Fibroblast of lung (primary cell): ENCODE data around the gene PHF20.

Experiments used
- EZH2 ChIP-seq: IDR thresholded peaks from 2 replicates; pipeline ENCODE4 v1.5.1; 2012; ENCODE audit warnings: low read length, control low read depth, mild to moderate bottlenecking; ENCODE audit errors: missing control alignments
- TF ChIP-seq, protein P1 (sequence below), 2 donors: IDR thresholded peaks in 1 of 2; conservative IDR thresholded peaks in 1 of 2; 1 replicate in 1 of 2; 2 replicates in 1 of 2; pipeline ENCODE4 v1.5.1; 2011 to 2012; ENCODE audit warnings: low read length in 2 of 2, control low read depth in 1 of 2, inconsistent platforms in 1 of 2, low read depth in 1 of 2, mild to moderate bottlenecking in 1 of 2

DNA sequence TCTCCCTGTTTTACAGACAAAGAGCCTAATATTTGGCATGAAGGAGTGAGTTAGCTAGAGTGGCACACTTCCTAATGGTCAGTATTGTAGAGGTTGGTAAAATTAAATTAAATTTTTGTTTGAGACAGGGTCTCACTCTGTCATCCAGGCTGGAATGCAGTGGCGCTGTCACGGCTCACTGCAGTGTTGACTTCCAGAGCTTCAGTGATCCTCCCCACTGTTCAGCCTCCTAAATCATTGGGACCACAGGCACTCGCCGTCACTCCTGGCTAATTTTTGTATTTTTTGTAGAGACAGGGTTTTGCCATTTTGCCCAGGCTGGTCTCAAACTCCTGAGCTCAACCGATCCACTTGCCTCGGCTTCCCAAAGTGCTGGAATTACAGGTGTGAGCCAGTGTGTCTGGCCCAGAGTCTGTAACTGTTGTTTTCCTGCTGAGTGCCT is 111.5 kb downstream of the PHF20 start:
- TF ChIP-seq, protein P1, sequence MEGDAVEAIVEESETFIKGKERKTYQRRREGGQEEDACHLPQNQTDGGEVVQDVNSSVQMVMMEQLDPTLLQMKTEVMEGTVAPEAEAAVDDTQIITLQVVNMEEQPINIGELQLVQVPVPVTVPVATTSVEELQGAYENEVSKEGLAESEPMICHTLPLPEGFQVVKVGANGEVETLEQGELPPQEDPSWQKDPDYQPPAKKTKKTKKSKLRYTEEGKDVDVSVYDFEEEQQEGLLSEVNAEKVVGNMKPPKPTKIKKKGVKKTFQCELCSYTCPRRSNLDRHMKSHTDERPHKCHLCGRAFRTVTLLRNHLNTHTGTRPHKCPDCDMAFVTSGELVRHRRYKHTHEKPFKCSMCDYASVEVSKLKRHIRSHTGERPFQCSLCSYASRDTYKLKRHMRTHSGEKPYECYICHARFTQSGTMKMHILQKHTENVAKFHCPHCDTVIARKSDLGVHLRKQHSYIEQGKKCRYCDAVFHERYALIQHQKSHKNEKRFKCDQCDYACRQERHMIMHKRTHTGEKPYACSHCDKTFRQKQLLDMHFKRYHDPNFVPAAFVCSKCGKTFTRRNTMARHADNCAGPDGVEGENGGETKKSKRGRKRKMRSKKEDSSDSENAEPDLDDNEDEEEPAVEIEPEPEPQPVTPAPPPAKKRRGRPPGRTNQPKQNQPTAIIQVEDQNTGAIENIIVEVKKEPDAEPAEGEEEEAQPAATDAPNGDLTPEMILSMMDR (conservative IDR thresholded peaks at IDR 0.05 in 1 of 2, IDR thresholded peaks at IDR 0.05 in 1 of 2; ENCODE audit: low read depth in 1 of 2, low read length in 2 of 2): no peak
- no peak for TF ChIP-seq EZH2
